ENCODE measurements around the gene SUPT3H.

The SUPT3H gene

DNA sequence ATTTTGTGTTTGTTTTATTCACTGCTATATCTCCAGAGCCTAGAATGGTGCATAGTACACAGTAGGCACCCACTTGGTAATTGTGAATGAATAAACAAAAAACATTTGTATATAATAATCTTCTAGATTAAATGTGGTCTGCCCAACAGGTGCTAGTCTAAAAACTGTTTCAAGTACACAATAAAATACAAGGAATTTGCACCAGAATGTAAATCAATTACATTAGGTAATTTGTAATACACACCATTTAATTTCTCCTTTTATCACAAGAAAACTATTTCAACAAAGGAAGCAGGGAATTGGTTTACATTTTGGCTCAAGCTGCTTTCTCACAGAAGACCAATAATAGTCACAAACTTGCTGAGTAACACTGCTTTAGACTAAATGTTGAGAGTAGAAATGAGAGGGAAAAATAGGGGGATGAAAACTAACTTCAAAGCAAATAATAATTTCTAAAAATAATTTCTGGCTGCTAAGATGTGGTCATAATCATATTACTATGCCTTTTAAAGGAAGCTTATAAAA, 27.5 kb downstream of the SUPT3H start:
- ChIA-PET POLR2A (no interaction called here), CTCF (interaction anchor here (1.3 kb wide), 1 partner anchor 11 kb away, joined by 3 read pairs; no protein-coding TSS in a partner anchor)
- no peak for DNase-seq (ENCODE audit: extremely low spot score)
- TF ChIP-seq, protein P1, sequence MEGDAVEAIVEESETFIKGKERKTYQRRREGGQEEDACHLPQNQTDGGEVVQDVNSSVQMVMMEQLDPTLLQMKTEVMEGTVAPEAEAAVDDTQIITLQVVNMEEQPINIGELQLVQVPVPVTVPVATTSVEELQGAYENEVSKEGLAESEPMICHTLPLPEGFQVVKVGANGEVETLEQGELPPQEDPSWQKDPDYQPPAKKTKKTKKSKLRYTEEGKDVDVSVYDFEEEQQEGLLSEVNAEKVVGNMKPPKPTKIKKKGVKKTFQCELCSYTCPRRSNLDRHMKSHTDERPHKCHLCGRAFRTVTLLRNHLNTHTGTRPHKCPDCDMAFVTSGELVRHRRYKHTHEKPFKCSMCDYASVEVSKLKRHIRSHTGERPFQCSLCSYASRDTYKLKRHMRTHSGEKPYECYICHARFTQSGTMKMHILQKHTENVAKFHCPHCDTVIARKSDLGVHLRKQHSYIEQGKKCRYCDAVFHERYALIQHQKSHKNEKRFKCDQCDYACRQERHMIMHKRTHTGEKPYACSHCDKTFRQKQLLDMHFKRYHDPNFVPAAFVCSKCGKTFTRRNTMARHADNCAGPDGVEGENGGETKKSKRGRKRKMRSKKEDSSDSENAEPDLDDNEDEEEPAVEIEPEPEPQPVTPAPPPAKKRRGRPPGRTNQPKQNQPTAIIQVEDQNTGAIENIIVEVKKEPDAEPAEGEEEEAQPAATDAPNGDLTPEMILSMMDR (IDR thresholded peaks at IDR 0.05; ENCODE audit: control extremely low read depth, extremely low read depth, low read depth, missing control alignments), result no peak

DNA sequence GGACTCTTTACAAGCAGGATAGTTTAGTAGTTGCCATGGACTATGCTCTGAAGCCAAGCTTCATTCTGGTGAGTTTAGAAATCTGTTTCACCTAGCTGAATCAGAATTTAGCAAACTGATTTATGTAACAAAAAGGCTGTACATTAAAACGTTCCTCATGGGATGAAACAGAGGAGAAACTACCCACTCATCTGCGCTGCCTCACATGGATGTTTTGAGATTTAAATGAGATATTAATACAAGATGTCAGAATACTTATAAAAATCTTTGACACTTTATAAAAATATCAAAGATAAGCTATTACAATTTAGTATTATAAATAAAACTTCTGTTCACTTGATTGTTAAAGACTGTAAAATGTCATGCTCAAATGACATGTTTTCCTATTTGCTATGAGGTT, 32.8 kb downstream of the SUPT3H start:
- no peak for DNase-seq (ENCODE audit: extremely low spot score)
- ChIA-PET POLR2A (no interaction called here), CTCF (interaction anchor here (0.8 to 1.9 kb wide), 2 partner anchors 108 to 689 kb away, joined by 3 to 4 read pairs; no protein-coding TSS in a partner anchor)
- TF ChIP-seq, protein P1 (IDR thresholded peaks at IDR 0.05; ENCODE audit: control extremely low read depth, extremely low read depth, low read depth, missing control alignments), result no peak

DNA sequence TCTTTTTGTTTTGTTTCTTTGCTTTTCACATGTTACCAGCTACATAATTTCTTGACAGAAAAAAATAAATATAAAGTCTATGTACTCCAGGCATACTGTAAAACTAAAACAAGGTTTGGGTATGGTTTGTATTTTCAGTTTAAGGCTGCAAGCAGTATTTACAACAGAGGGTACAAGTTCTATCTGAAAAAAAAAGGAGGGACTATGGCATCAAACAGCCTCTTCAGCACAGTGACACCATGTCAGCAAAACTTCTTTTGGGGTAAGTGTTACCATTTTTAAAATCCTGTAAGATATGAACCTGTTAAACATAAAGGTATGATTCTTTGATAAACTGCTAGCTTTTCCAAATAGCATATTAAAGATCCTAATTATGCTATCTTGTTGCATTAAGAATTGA, 49.2 kb downstream of the SUPT3H start:
- ChIA-PET POLR2A (no interaction called here), CTCF (no interaction called here)
- TF ChIP-seq, protein P1 (IDR thresholded peaks at IDR 0.05; ENCODE audit: control extremely low read depth, extremely low read depth, low read depth, missing control alignments), result no peak
- DNase-seq (ENCODE audit: extremely low spot score), result no peak

- no peak for DNase-seq (ENCODE audit: extremely low spot score)
- ChIA-PET POLR2A (no interaction called here), CTCF (no interaction called here)
- TF ChIP-seq, protein P1 (IDR thresholded peaks at IDR 0.05; ENCODE audit: control extremely low read depth, extremely low read depth, low read depth, missing control alignments), result no peak
Measured at GRCh38 chr6:45327956-45328522, 49.7 kb downstream of the SUPT3H start, which contains the start of gene RUNX2. Gene RUNX2 (plus strand): TSS chr6:45328330. CDS start chr6:45328727, 397 bp downstream.

DNA sequence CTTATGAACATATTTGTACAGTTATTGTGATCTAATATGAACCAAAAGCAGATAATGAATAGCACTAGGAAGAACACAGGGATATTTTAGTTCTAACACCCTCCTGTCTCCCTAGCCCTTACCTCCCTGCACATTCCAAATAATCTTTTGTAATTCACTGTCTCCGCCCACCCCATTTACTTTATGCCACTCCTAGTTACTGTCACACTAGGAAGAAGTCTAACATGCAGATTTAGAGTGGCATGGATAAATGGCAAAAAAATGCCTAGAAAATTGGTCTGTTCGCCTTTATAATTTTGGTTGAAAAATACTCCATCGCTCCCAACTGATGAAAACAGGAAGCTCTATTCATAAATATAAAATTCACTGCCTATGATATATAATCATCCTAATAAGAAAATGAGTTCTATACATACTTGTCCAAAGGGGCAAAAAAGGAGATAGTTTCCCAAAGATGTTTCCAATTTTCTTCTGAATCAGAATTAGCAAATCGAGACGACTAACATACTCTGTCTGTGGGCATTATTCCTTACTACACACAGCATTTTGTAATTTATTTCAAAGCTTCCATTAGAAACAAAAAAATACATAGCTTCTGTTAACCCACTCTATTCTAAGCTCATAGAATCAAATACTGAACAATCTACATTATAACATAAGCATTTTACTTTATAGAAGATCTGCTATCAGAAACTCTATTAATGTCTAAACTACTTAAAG, 50.9 kb downstream of the SUPT3H start:
- TF ChIP-seq, protein P1 (IDR thresholded peaks at IDR 0.05; ENCODE audit: control extremely low read depth, extremely low read depth, low read depth, missing control alignments), result no peak
- POLR2A ChIA-PET, result no interaction called here
- CTCF ChIA-PET, result interaction anchor here (0.7 kb wide), 1 partner anchor 10 kb away, joined by 3 read pairs; no protein-coding TSS in a partner anchor
- DNase-seq (ENCODE audit: extremely low spot score), result no peak

- POLR2A ChIA-PET, result no interaction called here
Measured at GRCh38 chr6:45323656-45324224, 54.0 kb downstream of the SUPT3H start.

More at GRCh38 chr6:45323656-45324224, 54.0 kb downstream of the SUPT3H start:
- TF ChIP-seq, protein P1 (IDR thresholded peaks at IDR 0.05; ENCODE audit: control extremely low read depth, extremely low read depth, low read depth, missing control alignments), result no peak
- CTCF ChIA-PET, result interaction anchor here (1.0 kb wide), 1 partner anchor 391 kb away, joined by 3 read pairs; no protein-coding TSS in a partner anchor
- DNase-seq (ENCODE audit: extremely low spot score), result no peak
